ENCODE data around the gene PTPRD. TPM values are rescaled to one million over a fixed set of nuclear protein-coding genes. Genes with fewer than 3 reads are reported as not detected.

The PTPRD gene
- total RNA-seq, 3 donors from 2014 or later = 0.26 to 0.49 (median 0.28) TPM

- no peaks in the 10 kb centered on the region for H3K36me3 Mint-ChIP-seq (ENCODE audit: insufficient read depth)
- H3K4me1 Mint-ChIP-seq (ENCODE audit: low read depth) = no peaks in the 10 kb centered on the region
- H3K27me3 Mint-ChIP-seq (ENCODE audit: low read depth) = no peaks in the 10 kb centered on the region
- H3K9me3 Mint-ChIP-seq = no peaks in the 10 kb centered on the region
- no peak overlapping the region for H3K4me3 Mint-ChIP-seq
- no peak for ATAC-seq
- no peak for DNase-seq
These were observed 820.5 kb downstream of the PTPRD start for GRCh38 chr9:9792144-9792857.

GRCh38 chr9:9791611-9792010 is 821.2 kb downstream of the PTPRD start:
- H3K9me3 Mint-ChIP-seq = no peaks in the 10 kb centered on the region
- H3K4me3 Mint-ChIP-seq = no peak overlapping the region
- DNase-seq = no peak
- ATAC-seq = no peak
- H3K36me3 Mint-ChIP-seq (ENCODE audit: insufficient read depth) = no peaks in the 10 kb centered on the region
- no peaks in the 10 kb centered on the region for H3K27me3 Mint-ChIP-seq (ENCODE audit: low read depth)
- no peaks in the 10 kb centered on the region for H3K4me1 Mint-ChIP-seq (ENCODE audit: low read depth)

DNA sequence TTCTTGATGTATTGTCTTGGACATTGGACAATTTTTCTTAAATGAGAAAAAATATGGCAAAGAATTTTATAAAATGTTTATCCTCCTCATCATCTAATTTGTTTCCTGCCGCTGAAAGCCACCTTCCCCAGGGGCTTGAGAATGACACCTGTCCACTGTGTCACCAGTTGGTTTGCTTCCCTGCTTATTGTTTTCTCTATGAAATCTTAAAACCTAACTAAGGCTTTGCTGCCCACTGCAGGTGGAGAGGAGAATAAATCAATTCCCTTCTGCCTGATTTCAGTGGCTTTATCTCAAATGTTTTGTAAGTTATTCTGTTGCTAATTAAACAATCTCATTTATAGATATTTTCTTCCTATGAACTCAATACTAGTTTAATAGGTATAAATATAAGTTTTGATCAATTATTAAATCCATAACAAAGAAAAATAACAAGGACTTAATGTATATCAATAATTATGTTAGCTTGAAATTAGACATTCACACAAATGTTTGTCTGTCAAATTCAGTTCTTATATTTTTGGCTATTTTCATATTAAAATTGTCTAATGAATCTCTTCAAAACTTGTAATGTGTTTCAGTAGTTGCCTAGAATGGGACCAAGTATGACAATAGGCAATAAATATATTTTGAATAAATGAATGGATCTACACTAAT is 822.5 kb downstream of the PTPRD start:
- no peaks in the 10 kb centered on the region for H3K4me1 Mint-ChIP-seq (ENCODE audit: low read depth)
- H3K4me3 Mint-ChIP-seq = no peak overlapping the region
- ATAC-seq (no peak), DNase-seq (no peak)
- H3K27me3 Mint-ChIP-seq (ENCODE audit: low read depth) = no peaks in the 10 kb centered on the region
- no peaks in the 10 kb centered on the region for H3K36me3 Mint-ChIP-seq (ENCODE audit: insufficient read depth)
- no peaks in the 10 kb centered on the region for H3K9me3 Mint-ChIP-seq

DNA sequence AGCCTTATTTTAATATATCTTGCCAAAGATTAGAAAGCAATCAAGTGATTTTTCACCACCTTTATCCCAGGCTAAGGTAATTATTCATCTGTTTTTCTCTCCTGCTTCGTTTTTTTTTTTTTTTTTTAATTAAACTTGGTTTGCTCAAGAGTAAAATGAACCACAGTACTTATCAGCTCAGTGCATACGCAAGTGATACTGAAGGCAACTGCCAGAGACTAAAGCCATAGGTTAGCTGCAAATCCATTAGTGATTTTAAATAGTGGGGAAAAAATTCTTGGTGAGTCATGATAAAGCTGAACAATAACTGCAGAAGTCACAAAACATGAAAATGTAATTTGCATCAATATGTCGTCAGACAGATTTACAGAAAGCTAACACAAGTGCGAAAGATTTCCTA is 829.1 kb downstream of the PTPRD start:
- H3K9me3 Mint-ChIP-seq = peaks cover 7% of the 10 kb centered on the region
- no peaks in the 10 kb centered on the region for H3K36me3 Mint-ChIP-seq (ENCODE audit: insufficient read depth)
- ATAC-seq (no peak), DNase-seq (no peak)
- no peak overlapping the region for H3K4me3 Mint-ChIP-seq
- no peaks in the 10 kb centered on the region for H3K27me3 Mint-ChIP-seq (ENCODE audit: low read depth)
- no peaks in the 10 kb centered on the region for H3K4me1 Mint-ChIP-seq (ENCODE audit: low read depth)

DNA sequence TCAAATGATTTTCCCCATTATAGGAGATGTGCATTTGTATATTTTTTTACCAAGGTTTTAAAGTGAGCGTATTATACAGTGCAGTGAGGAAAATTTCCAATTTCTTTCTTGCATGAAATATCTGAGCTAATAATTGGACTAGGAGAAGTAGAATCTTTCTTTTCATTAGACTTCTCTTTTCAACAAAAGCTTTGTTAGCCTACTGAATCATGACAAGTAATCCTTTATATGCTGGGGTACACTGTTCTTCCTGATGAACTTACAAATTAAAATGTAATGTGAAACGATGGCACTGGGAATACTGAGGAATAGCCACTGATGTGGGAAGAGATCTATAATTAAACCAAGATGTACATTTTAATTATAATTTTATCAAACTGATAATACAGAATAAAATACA is 829.6 kb downstream of the PTPRD start:
- DNase-seq = no peak
- no peak for ATAC-seq
- Mint-ChIP-seq H3K9me3 (peaks cover 7% of the 10 kb centered on the region), H3K27me3 (ENCODE audit: low read depth) (no peaks in the 10 kb centered on the region), H3K36me3 (ENCODE audit: insufficient read depth) (no peaks in the 10 kb centered on the region), H3K4me1 (ENCODE audit: low read depth) (no peaks in the 10 kb centered on the region), H3K4me3 (no peak overlapping the region)

DNA sequence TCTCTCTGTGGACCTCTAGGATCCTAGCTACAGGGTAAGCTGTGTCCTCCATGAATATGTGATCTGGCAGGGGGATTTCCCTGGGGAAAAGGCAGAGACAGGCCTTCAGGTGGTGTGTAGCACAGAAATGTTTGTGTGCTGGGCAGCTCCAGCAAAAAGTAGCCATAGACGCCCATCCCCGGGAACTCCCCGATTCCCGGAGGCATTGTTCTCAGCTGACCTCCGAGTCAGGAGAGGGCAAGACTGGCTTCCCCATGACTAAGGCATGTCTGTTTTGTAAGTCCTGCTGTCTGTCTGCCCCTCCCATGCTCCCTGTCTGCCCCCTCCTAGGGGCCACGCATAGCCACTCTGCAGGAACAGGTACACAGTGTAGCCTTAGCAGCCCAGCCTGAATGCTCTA is 834.5 kb downstream of the PTPRD start:
- Mint-ChIP-seq H3K36me3 (ENCODE audit: insufficient read depth) (no peaks in the 10 kb centered on the region), H3K9me3 (peaks cover 11% of the 10 kb centered on the region), H3K4me3 (no peak overlapping the region), H3K4me1 (ENCODE audit: low read depth) (no peaks in the 10 kb centered on the region), H3K27me3 (ENCODE audit: low read depth) (no peaks in the 10 kb centered on the region)
- ATAC-seq (no peak), DNase-seq (no peak)

GRCh38 chr9:9774471-9774870 is 838.3 kb downstream of the PTPRD start:
- no peak for ATAC-seq
- Mint-ChIP-seq H3K36me3 (ENCODE audit: insufficient read depth) (no peaks in the 10 kb centered on the region), H3K4me3 (no peak overlapping the region)

GRCh38 chr9:9771314-9771713 is 841.5 kb downstream of the PTPRD start:
- H3K4me1 Mint-ChIP-seq (ENCODE audit: low read depth) = no peaks in the 10 kb centered on the region
- no peaks in the 10 kb centered on the region for H3K27me3 Mint-ChIP-seq (ENCODE audit: low read depth)
- no peaks in the 10 kb centered on the region for H3K36me3 Mint-ChIP-seq (ENCODE audit: insufficient read depth)
- H3K4me3 Mint-ChIP-seq = no peak overlapping the region
- H3K9me3 Mint-ChIP-seq = peaks cover 4% of the 10 kb centered on the region
- DNase-seq (no peak), ATAC-seq (no peak)

More at GRCh38 chr9:9774471-9774870, 838.3 kb downstream of the PTPRD start:
- Mint-ChIP-seq H3K27me3 (ENCODE audit: low read depth) (no peaks in the 10 kb centered on the region), H3K9me3 (peaks cover 7% of the 10 kb centered on the region), H3K4me1 (ENCODE audit: low read depth) (no peaks in the 10 kb centered on the region)
- no peak for DNase-seq

DNA sequence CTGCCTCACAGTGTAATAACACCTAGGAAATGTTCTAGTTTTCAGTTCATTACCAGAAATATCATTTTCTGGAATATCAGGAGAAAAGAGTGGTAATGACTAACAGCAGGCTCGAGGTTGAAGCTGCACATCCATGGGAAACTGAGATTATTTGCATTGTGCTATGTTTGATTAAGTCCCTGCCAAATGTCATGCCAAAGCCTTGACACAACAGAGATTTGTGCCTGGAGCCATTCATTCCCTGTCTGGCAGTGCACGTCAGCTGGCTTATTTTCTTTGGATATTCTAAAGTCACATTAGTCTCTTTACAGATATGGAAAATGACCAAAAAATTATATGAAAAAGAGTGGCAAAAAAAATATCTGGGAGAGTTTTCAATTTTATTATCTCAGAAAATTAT is 848.0 kb downstream of the PTPRD start:
- Mint-ChIP-seq H3K27me3 (ENCODE audit: low read depth) (no peaks in the 10 kb centered on the region), H3K4me1 (ENCODE audit: low read depth) (no peaks in the 10 kb centered on the region), H3K36me3 (ENCODE audit: insufficient read depth) (no peaks in the 10 kb centered on the region), H3K4me3 (no peak overlapping the region), H3K9me3 (peaks cover 7% of the 10 kb centered on the region)
- DNase-seq (no peak), ATAC-seq (no peak)

GRCh38 chr9:9754186-9754585 is 858.6 kb downstream of the PTPRD start:
- Mint-ChIP-seq H3K4me1 (ENCODE audit: low read depth) (no peaks in the 10 kb centered on the region), H3K27me3 (ENCODE audit: low read depth) (no peaks in the 10 kb centered on the region), H3K36me3 (ENCODE audit: insufficient read depth) (no peaks in the 10 kb centered on the region), H3K9me3 (peaks cover 4% of the 10 kb centered on the region), H3K4me3 (no peak overlapping the region)
- ATAC-seq (no peak), DNase-seq (no peak)

GRCh38 chr9:9753266-9753665 is 859.5 kb downstream of the PTPRD start:
- peaks cover 4% of the 10 kb centered on the region for H3K9me3 Mint-ChIP-seq
- H3K4me1 Mint-ChIP-seq (ENCODE audit: low read depth) = no peaks in the 10 kb centered on the region
- DNase-seq = no peak
- H3K36me3 Mint-ChIP-seq (ENCODE audit: insufficient read depth) = no peaks in the 10 kb centered on the region
- no peak overlapping the region for H3K4me3 Mint-ChIP-seq
- ATAC-seq = no peak
- H3K27me3 Mint-ChIP-seq (ENCODE audit: low read depth) = no peaks in the 10 kb centered on the region

- Mint-ChIP-seq H3K4me3 (no peak overlapping the region), H3K9me3 (peaks cover 4% of the 10 kb centered on the region), H3K27me3 (ENCODE audit: low read depth) (no peaks in the 10 kb centered on the region), H3K36me3 (ENCODE audit: insufficient read depth) (no peaks in the 10 kb centered on the region), H3K4me1 (ENCODE audit: low read depth) (no peaks in the 10 kb centered on the region)
- DNase-seq = no peak
- ATAC-seq = no peak
These were observed 860.1 kb downstream of the PTPRD start for GRCh38 chr9:9752722-9753121.

GRCh38 chr9:9751996-9752395 is 860.8 kb downstream of the PTPRD start:
- peaks cover 4% of the 10 kb centered on the region for H3K9me3 Mint-ChIP-seq

GRCh38 chr9:9750719-9751118 is 862.1 kb downstream of the PTPRD start:
- DNase-seq (no peak), ATAC-seq (no peak)

More at GRCh38 chr9:9751996-9752395, 860.8 kb downstream of the PTPRD start:
- Mint-ChIP-seq H3K36me3 (ENCODE audit: insufficient read depth) (no peaks in the 10 kb centered on the region), H3K4me3 (no peak overlapping the region), H3K27me3 (ENCODE audit: low read depth) (no peaks in the 10 kb centered on the region), H3K4me1 (ENCODE audit: low read depth) (no peaks in the 10 kb centered on the region)
- ATAC-seq (no peak), DNase-seq (no peak)

DNA sequence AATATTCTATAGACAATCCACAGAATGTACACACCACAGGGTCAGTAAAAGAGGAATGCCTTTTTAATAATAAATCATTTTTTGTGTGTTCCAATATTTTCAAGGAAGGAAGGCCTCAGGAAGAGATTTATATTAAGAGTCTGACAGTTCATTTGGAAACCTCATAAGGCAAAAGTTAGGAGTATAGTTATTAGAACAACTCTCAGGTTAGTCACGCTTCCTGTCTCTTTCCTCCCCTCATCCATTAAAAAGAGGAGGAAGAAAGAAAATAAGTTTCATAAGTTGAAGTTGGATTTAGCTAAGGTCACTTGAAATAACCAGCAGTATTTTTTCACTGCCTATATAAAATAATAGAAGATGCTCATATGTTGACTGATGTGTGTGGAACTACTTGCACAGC is 863.2 kb downstream of the PTPRD start:
- no peaks in the 10 kb centered on the region for H3K4me1 Mint-ChIP-seq (ENCODE audit: low read depth)
- ATAC-seq = no peak
- H3K36me3 Mint-ChIP-seq (ENCODE audit: insufficient read depth) = no peaks in the 10 kb centered on the region
- DNase-seq = no peak
- H3K4me3 Mint-ChIP-seq = no peak overlapping the region
- H3K9me3 Mint-ChIP-seq = peaks cover 8% of the 10 kb centered on the region
- H3K27me3 Mint-ChIP-seq (ENCODE audit: low read depth) = no peaks in the 10 kb centered on the region

More at GRCh38 chr9:9750719-9751118, 862.1 kb downstream of the PTPRD start:
- Mint-ChIP-seq H3K4me3 (no peak overlapping the region), H3K27me3 (ENCODE audit: low read depth) (no peaks in the 10 kb centered on the region), H3K36me3 (ENCODE audit: insufficient read depth) (no peaks in the 10 kb centered on the region), H3K9me3 (peaks cover 8% of the 10 kb centered on the region), H3K4me1 (ENCODE audit: low read depth) (no peaks in the 10 kb centered on the region)

Measured in activated T-cell treated with anti-CD3 and anti-CD28 coated beads, Interleukin-2, amount 50 U/mL, for 4 hours (primary cell).